Measurements from ENCODE around the gene FURIN. TPM values are rescaled to one million over a fixed set of nuclear protein-coding genes. Genes with fewer than 3 reads are reported as not detected.
A peak's percentile ranks its signal among the peaks of the same experiment; 100 is the strongest.
"Not testable (repeated sequence)": the region's sequence is repeated elsewhere in the genome, so short reads cannot be mapped to it uniquely, and the experiment has no call there.

FURIN gene
- total RNA-seq, 1 donor from 2014 or later: 33.8 TPM

DNA sequence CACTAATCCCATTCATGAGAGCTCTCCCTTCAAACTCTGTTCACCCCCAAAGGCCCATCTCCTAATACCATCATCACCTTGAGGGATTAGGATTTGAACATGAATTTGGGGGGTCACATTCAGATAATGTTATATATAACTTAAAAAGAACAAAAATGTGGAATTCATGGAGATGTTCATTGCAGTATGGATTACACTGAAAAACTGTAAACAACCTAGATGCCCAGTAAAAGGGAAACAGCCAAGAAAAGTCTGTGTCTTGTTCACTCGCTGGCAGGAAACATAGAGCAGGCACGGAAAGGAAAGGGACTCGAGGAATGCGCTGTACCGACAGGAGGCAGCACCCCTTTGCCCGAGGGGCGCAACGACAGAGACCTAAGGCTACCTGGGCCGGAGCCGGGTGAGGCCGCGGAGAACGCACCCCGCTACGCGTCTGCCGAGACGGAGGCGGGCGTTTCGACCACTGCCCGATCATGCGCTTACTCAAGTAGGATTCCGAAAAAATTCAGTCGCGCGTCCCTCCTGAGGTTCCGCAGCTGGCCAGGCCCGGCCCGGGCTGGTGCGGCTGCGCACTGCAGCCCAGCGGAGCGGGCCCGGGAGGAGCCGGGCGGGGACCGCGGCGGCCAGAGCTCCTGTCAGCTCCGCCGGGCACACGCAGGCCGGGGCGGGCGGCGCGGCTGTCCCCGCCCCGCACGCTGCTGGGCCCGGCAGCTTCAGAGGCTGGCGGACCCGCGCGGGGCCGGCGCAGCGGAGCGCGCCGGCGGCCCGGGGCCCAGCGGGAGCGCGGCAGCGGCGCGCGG is 33.9 kb downstream of the FURIN start:
- DNase-seq (ENCODE audit: low spot score): peak; percentile 68

DNA sequence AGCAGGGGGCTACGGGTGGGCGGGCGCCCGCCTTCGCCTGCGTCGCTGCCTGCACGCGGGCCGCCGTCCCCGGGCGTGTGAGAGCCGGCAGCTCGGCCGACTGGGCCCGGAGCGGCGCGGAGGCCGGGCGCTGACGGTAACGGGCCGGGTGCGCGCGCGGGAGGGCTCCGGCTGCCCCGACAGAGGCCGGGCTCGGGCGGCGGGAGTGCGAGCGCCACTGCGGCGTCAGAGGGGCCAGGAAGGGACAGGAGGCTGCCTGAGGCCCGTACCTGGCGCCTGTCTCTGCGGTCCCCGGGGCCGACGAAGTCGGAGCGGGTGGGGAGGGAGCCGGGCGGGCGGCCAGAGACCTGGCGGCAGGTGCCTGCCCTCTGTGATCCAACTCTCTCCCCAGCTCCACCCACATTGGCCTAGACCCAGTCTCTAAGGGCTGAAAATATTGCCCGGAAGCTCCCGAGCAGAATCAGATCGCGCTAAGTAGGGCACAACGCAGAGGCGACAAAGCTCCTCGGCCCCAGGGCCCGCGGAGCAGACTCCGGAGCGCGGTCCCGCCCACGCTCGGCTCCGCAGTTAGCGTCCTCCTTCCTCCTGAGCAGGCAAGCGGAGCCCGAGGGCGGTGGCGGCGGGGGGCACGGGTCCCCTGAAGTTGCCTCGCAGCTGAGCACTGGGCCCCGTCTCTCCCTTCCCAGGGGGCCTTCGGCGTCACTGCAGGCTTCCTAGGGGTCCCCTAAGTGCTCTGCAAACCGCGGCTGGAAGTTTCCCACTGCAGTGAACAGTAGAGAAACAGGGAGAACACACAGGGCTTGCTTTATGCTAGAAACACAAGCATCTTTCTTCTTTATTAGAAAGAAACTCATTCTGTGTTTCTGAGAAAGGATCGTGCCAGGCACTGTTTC is 34.7 kb downstream of the FURIN start, which contains the start of gene MAN2A2:
TSS of gene MAN2A2 (plus strand) at position 463 of the 893 bp plus-strand sequence. CDS start 906 bp downstream, outside the sequence.
- peak; percentile 51 for DNase-seq (ENCODE audit: low spot score)

DNA sequence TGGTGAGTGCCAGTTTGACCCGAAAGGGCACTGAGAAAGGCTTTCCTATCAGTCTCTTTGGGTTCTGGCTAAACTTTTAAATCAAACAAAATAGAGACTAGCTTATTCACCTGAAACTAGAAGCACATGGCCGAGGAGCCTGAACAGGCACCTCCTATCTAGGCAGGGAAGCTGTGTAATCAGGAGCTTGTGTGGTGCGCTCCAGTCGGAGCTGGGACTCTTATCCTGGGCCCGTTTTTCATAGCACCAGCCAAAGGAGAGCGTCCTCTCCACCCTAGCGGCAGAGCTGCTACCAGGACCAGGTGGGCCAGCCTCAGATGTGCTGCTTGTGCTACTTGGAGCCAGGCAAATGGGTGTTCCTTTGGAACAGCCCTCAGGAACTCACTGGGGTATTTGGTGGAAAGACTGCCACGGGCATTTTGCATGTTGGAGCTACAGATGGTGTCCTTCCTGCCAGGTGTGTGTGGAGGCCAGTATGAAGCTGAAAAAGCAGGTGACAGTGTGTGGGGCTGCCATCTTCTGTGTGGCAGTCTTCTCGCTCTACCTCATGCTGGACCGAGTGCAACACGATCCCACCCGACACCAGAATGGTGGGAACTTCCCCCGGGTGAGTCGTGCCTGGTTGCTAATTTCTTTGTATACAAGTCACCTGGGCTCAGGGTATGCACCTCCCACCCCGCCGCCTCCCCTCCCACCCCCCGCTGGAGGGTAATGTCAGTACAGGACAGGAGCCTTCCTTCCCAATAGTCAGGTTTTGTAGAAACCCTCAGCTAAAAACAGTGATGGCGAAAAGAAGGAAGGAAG is 35.5 kb downstream of the FURIN start:
- no peak for DNase-seq (ENCODE audit: low spot score)

DNA sequence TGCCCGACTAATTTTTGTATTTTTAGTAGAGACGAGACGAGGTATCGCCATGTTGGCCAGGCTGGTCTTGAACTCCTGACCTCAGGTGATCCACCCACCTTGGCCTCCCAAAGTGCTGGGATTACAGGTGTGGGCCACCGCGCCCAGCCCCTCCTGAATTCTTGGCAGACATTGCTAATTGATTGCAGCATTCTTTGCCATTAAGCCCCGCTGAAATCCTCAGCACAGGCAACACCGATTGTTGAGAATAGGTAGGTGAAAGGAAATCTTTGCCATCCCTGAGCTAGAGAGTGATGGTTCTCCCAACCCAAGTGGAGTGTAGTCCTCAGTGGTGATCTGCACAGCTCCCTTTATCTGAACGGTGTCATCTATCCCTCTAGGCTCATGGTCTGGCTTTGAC is 36.4 kb downstream of the FURIN start:
- DNase-seq (ENCODE audit: low spot score): no peak

DNA sequence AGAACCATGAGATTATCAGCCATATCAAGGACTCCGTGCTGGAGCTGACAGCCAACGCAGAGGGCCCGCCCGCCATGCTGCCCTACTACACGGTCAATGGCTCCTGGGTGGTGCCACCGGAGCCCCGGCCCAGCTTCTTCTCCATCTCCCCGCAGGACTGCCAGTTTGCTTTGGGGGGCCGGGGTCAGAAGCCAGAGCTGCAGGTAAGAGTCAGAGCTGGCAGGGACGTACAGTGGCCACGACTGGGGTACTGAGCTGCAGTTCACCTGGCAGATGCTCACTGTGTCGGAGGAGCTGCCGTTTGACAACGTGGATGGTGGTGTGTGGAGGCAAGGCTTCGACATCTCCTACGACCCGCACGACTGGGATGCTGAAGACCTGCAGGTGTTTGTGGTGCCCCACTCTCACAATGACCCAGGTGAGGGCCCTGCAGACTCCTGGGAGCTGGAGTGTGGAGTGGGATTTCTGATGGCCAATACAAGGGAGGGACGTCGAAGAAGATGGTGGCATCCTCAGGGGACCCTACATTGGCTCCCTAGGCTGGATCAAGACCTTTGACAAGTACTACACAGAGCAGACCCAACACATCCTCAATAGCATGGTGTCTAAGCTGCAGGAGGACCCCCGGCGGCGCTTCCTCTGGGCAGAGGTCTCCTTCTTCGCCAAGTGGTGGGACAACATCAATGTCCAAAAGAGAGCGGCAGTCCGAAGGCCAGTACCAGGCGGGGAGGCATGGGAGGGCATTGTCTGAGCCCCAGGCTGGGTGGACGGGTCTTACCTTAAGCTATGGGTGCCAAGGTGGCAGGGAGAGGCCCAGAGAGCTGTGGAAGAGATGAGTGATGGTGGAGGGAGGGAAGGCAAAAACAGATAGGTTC is 37.2 kb downstream of the FURIN start:
- DNase-seq (ENCODE audit: low spot score): no peak

DNA sequence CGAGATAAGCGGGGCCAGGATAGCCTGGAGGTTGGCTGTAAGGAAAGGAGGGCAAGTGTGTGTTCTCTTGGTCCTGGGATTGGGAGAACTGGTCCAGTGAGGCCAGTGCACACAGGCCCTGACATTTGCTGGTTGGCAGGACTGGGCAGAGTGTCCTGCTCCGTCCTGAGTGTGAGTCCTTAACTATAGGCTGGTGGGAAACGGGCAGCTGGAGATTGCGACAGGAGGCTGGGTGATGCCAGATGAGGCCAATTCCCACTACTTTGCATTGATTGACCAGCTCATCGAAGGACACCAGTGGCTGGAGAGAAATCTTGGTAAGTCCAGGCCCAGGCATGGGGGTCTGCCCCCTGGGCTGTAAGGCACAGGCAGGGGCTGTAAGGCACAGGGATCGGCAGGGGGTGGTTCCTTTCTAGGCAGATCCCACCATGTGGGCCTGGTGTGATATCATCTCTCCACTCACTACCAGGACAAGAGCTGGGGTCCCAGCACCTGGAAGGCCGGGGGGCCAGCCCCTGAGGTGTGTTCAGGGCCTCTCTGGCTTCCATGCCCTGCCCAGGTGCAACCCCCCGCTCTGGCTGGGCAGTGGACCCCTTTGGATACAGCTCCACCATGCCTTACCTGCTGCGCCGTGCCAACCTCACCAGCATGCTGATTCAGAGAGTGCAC is 37.9 kb downstream of the FURIN start:
- no peak for DNase-seq (ENCODE audit: low spot score)

DNA sequence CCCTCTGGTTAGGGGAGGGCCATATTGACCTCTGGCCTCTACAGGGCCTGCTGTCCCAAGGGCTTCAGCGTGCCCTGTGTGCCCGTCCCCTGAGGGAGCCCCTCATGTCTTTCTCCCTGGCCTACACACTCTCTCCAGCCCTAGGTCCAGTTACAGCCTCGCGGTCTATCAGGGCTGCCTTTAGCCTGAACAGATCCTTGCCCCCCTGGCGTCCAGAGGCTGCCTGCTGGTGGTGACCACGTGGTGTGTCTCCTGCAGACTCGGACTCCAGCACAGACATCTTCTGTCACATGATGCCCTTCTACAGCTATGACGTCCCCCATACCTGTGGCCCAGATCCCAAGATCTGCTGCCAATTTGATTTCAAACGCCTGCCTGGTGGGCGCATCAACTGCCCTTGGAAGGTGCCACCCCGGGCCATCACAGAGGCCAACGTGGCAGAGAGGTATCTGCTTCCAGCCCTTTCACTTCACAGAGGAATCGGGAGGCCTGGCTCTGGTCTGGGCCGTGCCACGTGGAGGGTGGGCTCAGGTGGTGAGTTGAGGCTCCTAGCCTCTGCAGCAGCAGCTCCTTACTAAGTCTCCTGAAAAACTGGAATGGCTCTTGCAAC is 38.8 kb downstream of the FURIN start:
- DNase-seq (ENCODE audit: low spot score): no peak

DNA sequence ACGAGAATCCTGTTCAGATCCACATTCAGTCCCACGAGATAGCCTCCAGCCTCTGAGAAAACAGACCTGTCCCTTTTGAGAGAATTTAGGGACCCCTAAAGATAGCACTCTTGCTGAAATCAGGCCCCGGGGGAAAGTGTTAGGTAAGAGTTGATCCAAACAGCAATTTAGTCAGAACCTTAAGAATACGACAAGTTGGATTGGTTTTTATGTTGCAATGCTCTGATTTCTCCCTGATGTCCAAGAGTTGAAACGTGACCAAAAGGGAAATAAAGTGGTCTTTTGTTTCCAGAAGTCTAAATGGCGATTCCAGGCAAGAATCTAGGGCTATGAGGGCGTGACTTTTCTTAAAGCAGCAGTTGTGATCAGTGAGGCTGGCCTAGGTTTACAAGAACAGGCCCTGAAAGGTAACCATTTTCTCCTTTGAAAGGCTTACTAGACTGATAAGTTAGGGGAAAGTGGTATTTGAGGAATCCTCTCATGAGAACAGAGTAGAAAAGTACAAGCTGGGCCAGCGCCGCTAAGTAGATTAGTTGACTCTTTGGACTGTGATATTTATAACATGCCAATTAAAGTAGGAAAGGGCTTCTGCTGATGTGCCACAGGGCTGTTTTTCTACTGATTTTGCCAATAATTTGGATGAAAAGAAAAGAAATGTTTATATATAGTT is 39.6 kb downstream of the FURIN start:
- DNase-seq (ENCODE audit: low spot score): no peak

DNA sequence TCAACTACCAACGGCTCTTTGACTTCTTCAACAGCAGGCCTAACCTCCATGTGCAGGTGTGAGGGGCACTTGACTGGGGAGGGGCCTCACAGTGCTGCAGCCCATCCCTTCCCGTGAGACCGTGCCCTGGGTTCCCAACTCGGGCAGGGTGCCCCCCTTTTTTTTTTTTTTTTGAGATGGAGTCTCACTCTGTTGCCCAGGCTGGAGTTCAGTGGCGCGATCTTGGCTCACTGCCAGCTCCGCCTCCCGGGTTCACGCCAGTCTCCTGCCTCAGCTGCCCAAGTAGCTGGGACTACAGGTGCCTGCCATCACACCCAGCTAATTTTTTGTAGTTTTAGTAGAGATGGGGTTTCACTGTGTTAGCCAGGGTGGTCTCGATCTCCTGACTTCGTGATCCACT is 41.1 kb downstream of the FURIN start:
- DNase-seq (ENCODE audit: low spot score): not testable (repeated sequence)

DNA sequence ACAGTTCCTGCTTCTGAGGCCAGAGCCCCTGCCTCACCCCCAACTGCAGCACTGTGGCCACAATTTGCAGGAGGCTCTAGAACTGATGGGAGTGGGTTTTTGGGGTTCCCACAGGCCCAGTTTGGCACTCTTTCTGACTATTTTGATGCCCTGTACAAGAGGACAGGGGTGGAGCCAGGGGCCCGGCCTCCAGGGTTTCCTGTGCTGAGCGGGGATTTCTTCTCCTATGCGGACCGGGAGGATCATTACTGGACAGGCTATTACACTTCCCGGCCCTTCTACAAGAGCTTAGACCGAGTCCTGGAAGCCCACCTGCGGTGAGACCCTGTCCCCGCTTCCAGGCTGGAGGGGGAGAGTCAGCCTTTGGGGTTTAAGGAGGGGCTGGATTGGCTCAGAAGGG is 41.6 kb downstream of the FURIN start:
- DNase-seq (ENCODE audit: low spot score): no peak

DNA sequence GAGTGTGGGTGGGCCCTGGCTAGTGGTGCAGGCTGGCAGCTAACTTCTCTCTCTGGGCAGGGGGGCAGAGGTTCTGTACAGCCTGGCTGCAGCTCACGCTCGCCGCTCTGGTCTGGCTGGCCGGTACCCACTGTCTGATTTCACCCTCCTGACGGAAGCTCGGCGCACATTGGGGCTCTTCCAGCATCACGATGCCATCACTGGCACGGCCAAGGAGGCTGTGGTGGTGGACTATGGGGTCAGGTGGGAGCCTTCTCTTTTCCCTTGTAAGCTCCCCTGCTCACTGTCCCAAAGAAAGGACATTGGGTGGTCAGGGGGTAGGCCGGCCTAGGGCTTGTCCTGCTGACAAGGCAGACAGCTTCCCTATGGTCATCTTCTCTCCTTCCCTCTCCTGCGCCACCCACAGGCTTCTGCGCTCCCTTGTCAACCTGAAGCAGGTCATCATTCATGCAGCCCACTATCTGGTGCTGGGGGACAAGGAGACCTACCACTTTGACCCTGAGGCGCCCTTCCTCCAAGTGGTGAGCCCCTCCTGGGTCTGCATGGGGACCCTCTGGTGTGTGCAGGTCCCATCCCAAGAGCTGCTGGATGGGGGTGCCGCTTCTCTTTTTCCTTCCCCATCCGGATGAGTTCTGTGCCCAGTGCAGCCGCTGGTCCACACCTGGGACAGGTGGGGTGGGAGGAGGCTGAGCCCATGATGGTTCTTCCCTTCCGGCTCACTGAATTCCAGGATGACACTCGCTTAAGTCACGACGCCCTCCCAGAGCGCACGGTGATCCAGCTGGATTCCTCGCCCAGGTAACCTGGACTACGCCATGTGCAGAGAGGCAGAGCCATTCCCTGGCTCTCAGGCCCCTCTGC is 42.3 kb downstream of the FURIN start:
- DNase-seq (ENCODE audit: low spot score): no peak

DNA sequence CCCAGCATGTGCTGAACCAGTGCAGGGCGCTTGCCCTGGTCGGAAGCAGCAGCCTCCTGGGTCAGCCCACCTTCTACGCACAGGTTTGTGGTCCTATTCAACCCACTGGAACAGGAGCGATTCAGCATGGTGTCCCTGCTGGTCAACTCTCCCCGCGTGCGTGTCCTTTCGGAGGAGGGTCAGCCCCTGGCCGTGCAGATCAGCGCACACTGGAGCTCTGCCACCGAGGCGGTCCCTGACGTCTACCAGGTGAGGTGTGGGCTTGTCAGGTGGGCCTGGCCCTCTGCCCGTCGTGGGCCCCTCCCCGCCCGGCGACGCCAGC is 42.9 kb downstream of the FURIN start:
- DNase-seq (ENCODE audit: low spot score): no peak

DNA sequence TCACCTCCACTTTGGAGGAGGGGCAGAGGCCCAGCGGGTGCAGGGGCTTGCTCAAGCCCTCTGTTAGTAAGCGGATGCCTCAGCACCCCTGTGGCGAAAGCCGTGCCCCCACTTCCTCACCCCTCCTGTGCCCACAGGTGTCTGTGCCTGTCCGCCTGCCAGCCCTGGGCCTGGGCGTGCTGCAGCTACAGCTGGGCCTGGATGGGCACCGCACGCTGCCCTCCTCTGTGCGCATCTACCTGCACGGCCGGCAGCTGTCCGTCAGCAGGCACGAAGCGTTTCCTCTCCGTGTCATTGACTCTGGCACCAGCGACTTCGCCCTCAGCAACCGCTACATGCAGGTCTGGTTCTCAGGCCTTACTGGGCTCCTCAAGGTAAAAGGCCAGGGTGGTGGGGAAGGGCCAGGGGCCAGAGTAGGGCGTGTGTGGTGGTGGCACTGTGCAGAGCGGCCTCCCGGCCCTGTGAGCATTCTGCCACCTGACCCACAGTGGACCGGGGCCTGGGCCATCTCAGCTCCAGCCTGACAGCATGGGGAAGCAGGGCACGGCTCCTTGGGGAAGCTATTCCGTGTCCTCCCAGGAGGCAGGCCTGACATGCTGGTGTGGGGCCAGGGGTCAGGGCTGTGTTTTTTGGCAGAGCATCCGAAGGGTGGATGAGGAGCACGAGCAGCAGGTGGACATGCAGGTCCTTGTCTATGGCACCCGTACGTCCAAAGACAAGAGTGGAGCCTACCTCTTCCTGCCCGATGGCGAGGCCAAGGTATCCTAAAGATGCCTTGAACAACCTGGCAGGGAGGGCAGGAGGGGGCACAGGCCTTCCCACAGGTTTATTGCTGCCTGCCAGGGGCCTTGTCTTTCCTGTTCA is 43.8 kb downstream of the FURIN start:
- DNase-seq (ENCODE audit: low spot score): no peak

DNA sequence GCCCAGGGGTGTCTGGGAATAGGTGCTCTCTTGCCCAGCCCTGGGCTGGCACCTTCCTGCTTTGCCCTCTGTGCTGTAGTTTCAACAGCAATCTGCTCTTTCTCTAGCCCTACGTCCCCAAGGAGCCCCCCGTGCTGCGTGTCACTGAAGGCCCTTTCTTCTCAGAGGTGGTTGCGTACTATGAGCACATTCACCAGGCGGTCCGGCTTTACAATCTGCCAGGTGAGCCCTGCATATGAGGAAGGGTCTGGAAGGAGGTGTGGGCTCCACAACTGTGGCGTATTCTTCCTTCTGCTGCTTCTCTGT is 44.3 kb downstream of the FURIN start:
- no peak for DNase-seq (ENCODE audit: low spot score)

DNA sequence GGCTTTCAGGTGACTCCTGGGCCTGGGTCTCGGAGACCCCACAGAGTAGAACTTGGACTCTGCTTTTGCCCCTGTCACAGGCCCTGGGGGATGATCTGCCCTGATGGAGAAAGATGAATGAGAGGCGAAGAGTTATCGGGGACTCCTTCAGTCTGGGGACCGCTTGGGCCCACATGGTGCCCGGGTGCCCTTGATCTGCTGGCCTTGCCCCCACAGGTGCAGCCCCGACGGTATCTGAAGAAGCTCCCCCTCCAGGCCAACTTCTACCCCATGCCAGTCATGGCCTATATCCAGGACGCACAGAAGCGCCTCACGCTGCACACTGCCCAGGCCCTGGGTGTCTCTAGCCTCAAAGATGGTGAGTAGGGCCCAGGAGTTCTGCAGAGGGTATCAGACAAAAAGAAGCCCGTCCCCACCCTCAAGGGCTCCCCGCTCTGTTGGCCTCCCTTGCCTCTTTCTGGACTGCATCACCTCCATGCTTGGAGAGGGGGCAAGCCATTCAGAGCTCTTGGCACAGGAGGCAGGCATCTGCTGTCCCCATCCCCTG is 45.1 kb downstream of the FURIN start:
- no peak for DNase-seq (ENCODE audit: low spot score)

DNA sequence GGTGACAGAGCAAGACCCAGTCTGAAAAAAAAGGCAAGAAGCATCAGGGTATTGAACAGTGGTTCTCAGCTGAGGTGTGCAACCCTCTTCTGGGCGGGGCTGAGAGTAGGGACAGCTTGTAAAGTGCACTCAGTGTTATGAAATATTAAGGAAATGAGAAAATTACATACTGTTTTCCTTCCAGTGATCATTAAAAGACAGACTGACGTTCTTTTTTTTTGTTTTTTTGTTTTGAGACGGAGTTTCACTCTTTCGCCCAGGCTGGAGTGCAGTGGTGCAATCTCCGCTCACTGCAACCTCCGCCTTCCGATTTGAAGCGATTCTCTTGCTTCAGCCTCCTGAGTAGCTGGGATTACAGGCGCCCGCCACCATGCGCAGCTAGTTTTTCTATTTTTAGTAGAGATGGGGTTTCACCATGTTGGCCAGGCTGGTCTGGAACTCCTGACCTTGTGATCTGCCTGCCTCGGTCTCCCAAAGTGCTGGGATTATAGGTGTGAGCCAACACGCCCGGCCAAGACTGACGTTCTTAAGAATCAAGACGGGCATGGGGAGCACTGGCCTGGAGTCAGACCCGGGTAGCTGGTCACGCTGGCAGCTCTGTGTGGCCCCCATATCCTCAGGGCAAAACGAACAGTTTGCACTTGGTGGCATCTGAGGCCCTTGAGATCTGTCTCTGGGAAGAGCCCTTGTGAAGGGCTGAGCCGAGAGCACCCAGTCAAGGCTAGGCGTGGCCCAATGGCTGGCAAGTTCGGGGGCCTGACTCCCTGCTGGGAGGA is 46.1 kb downstream of the FURIN start:
- no peak for DNase-seq (ENCODE audit: low spot score)

All from mucosa of gallbladder (tissue), 1 donor.